A673 (cell line): Measurements from ENCODE around the gene KRT40.

ENCODE experiments used
- CTCF ChIP-seq: fragments of 300-800, 200-600 bp; sonication (generic); conservative IDR thresholded peaks from 2 replicates; pipeline ENCODE4 v1.5.1; 2017; ENCODE audit warnings: low read depth, mild to moderate bottlenecking, antibody characterized with exemption, low read length, moderate library complexity, mixed read lengths
- EZH2 ChIP-seq: fragments of 200-600 bp; sonication (generic); IDR thresholded peaks from 2 replicates; pipeline ENCODE4 v1.6.1; 2017; ENCODE audit warnings: borderline replicate concordance, low read depth, mild to moderate bottlenecking, mixed read lengths, antibody characterized with exemption, low read length; ENCODE audit not compliant: poor library complexity, severe bottlenecking

GRCh38 chr17:40997361-40997760, 13.2 kb upstream of the KRT40 start:
- no peak for TF ChIP-seq CTCF
- TF ChIP-seq EZH2: no peak
